Activated B cell treated with CpG ODN at 0.5 μM for 24 hours (primary cell): ENCODE data around the gene NCOR1. TPM values are rescaled to one million over a fixed set of nuclear protein-coding genes. Genes with fewer than 3 reads are reported as not detected.

Experiments used
- ATAC-seq: fragments of 200-7000 bp; cut with Tn5 transposase; one replicate; pipeline ENCODE4 v1.10.0; 2021; ENCODE audit warnings: low read depth, mild to moderate bottlenecking, moderate library complexity
- CTCF ChIA-PET: fragments of 350-600 bp; sonication (Branson Sonifier 250); formaldehyde crosslinking; loops from one replicate; lab custom pipeline; 2021; ENCODE audit warnings: antibody characterized with exemption; lab: Charles Lee
- POLR2A ChIA-PET: fragments of 350-600 bp; sonication (Branson Sonifier 250); formaldehyde crosslinking; loops from one replicate; lab custom pipeline; 2021; ENCODE audit warnings: antibody characterized with exemption; lab: Charles Lee
- DNase-seq: peaks from one replicate; pipeline ENCODE4 v3.0.0; 2022
- H3K27ac Mint-ChIP-seq: one replicate; pipeline ENCODE4 v1.8.0; 2020; ENCODE audit warnings: mixed read lengths
- H3K27me3 Mint-ChIP-seq: one replicate; pipeline ENCODE4 v1.8.0; 2021; ENCODE audit warnings: mixed read lengths
- H3K36me3 Mint-ChIP-seq: one replicate; pipeline ENCODE4 v1.8.0; 2021; ENCODE audit warnings: low read depth, mixed read lengths
- H3K4me1 Mint-ChIP-seq: one replicate; pipeline ENCODE4 v1.8.0; 2021; ENCODE audit warnings: mixed read lengths
- H3K4me3 Mint-ChIP-seq: one replicate; pipeline ENCODE4 v1.8.0; 2020; ENCODE audit warnings: mild to moderate bottlenecking, mixed read lengths
- H3K9me3 Mint-ChIP-seq: one replicate; pipeline ENCODE4 v1.8.0; 2020; ENCODE audit warnings: mixed read lengths
- CTCF ChIP-seq: fragments of 200-600 bp; IDR thresholded peaks from one replicate; pipeline ENCODE4 v1.8.0; 2022; ENCODE audit warnings: antibody characterized with exemption, mild to moderate bottlenecking
- intact Hi-C: fragments of 100-400 bp; cut with micrococcal nuclease; formaldehyde crosslinking; loops from one replicate; pipeline ENCODE4 v1.15.1; 2024
- total RNA-seq: library from RNA; stranded (reverse); gene quantifications from 2 replicates; pipeline ENCODE4 v1.2.3, GENCODE V29; 2022

NCOR1 gene
- total RNA-seq, 1 donor from 2014 or later = 188 TPM

- Mint-ChIP-seq H3K9me3 (no peaks in the 10 kb centered on the region), H3K27ac (no peak overlapping the region), H3K36me3 (peaks cover 2% of the 10 kb centered on the region), H3K4me3 (no peak overlapping the region), H3K4me1 (peaks cover 3% of the 10 kb centered on the region), H3K27me3 (no peaks in the 10 kb centered on the region)
- no peak for TF ChIP-seq CTCF
- ChIA-PET CTCF (no interaction called here), POLR2A (no interaction called here)
- ATAC-seq (no peak), DNase-seq (no peak)
- intact Hi-C loops = no loop called here
Measured at GRCh38 chr17:16255481-16255921, 40.2 kb upstream of the NCOR1 start.

- no peak overlapping the region for H3K27ac Mint-ChIP-seq
- H3K4me3 Mint-ChIP-seq = no peak overlapping the region
- ATAC-seq (no peak), DNase-seq (no peak)
- H3K9me3 Mint-ChIP-seq = no peaks in the 10 kb centered on the region
- no peaks in the 10 kb centered on the region for H3K27me3 Mint-ChIP-seq
- TF ChIP-seq CTCF = no peak
- H3K4me1 Mint-ChIP-seq = peaks cover 3% of the 10 kb centered on the region
- ChIA-PET CTCF (no interaction called here), POLR2A (no interaction called here)
- intact Hi-C loops = no loop called here
- peaks cover 2% of the 10 kb centered on the region for H3K36me3 Mint-ChIP-seq
Measured at GRCh38 chr17:16254773-16255400, 39.6 kb upstream of the NCOR1 start.

GRCh38 chr17:16251556-16251955 is 36.2 kb upstream of the NCOR1 start:
- Mint-ChIP-seq H3K36me3 (peaks cover 13% of the 10 kb centered on the region), H3K4me1 (peaks cover 3% of the 10 kb centered on the region), H3K9me3 (no peaks in the 10 kb centered on the region), H3K27ac (no peak overlapping the region), H3K4me3 (no peak overlapping the region), H3K27me3 (no peaks in the 10 kb centered on the region)
- TF ChIP-seq CTCF = no peak
- POLR2A ChIA-PET = no interaction called here
- DNase-seq (no peak), ATAC-seq (no peak)
- intact Hi-C loops = no loop called here
- CTCF ChIA-PET = no interaction called here

DNA sequence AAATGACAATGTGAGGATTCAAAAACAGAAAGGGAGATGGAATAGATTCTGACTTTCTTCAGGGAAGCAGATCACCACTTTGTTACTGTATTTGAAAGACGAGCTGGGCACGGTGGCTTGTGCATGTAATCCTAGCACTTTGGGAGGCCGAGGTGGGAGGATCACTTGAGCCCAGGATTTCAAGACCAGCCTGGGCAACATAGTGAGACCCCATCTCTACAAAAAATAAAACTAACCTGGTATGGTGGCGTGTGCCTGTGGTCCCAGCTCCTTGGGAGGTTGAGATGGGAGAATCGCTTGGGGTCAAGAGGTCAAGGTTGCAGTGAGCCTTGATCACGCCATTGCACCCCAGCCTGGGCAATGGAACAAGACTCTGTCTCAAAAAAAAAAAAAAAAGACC is 35.7 kb upstream of the NCOR1 start:
- H3K36me3 Mint-ChIP-seq = peaks cover 13% of the 10 kb centered on the region
- DNase-seq (no peak), ATAC-seq (no peak)
- CTCF ChIA-PET = no interaction called here
- POLR2A ChIA-PET = interaction anchor here (0.7 kb wide), 1 partner anchor 17 kb away, joined by 4 read pairs; no protein-coding TSS in a partner anchor
- H3K27ac Mint-ChIP-seq = no peak overlapping the region
- TF ChIP-seq CTCF = no peak
- H3K9me3 Mint-ChIP-seq = no peaks in the 10 kb centered on the region
- peaks cover 3% of the 10 kb centered on the region for H3K4me1 Mint-ChIP-seq
- intact Hi-C loops = no loop called here
- H3K27me3 Mint-ChIP-seq = no peaks in the 10 kb centered on the region
- no peak overlapping the region for H3K4me3 Mint-ChIP-seq

- no peak overlapping the region for H3K27ac Mint-ChIP-seq
- H3K4me3 Mint-ChIP-seq = no peak overlapping the region
- peaks cover 13% of the 10 kb centered on the region for H3K36me3 Mint-ChIP-seq
- ATAC-seq = no peak
- CTCF ChIA-PET = no interaction called here
- H3K9me3 Mint-ChIP-seq = no peaks in the 10 kb centered on the region
- TF ChIP-seq CTCF = no peak
- H3K4me1 Mint-ChIP-seq = peaks cover 3% of the 10 kb centered on the region
- DNase-seq = no peak
- POLR2A ChIA-PET = interaction anchor here (0.7 kb wide), 1 partner anchor 18 kb away, joined by 4 read pairs; no protein-coding TSS in a partner anchor
- intact Hi-C loops = no loop called here
- no peaks in the 10 kb centered on the region for H3K27me3 Mint-ChIP-seq
Measured at GRCh38 chr17:16250635-16251034, 35.3 kb upstream of the NCOR1 start.
